WTC11 (cell line): ENCODE measurements around the gene FXYD7. TPM values are rescaled to one million over a fixed set of nuclear protein-coding genes. Genes with fewer than 3 reads are reported as not detected.

Experiments
- ATAC-seq: fragments of 200-7000 bp; cut with Tn5 transposase; 2 replicates; pipeline ENCODE4 v1.10.0; 2021; ENCODE audit warnings: mild to moderate bottlenecking, moderate library complexity
- CTCF ChIA-PET: fragments of 300-600 bp; sonication (Branson Sonifier 250); formaldehyde crosslinking; loops from one replicate; lab custom pipeline; 2021; ENCODE audit warnings: antibody characterized with exemption; lab: Charles Lee
- POLR2A ChIA-PET: fragments of 350-600 bp; sonication (Branson Sonifier 250); formaldehyde crosslinking; loops from one replicate; lab custom pipeline; 2021; ENCODE audit warnings: antibody characterized with exemption; lab: Charles Lee
- DNase-seq: peaks from one replicate; pipeline ENCODE4 v3.0.0; 2021; ENCODE audit warnings: low spot score
- H3K27ac Mint-ChIP-seq: 2 replicates; pipeline ENCODE4 v1.8.0; 2021; ENCODE audit warnings: mixed read lengths
- H3K27me3 Mint-ChIP-seq: 2 replicates; pipeline ENCODE4 v1.8.0; 2021; ENCODE audit warnings: low read depth, mild to moderate bottlenecking, moderate library complexity, mixed read lengths
- H3K36me3 Mint-ChIP-seq: 2 replicates; pipeline ENCODE4 v1.8.0; 2021; ENCODE audit warnings: mixed read lengths
- H3K4me1 Mint-ChIP-seq: 2 replicates; pipeline ENCODE4 v1.8.0; 2022; ENCODE audit warnings: mixed read lengths
- H3K4me3 Mint-ChIP-seq: 2 replicates; pipeline ENCODE4 v1.8.0; 2021; ENCODE audit warnings: mild to moderate bottlenecking, moderate library complexity, mixed read lengths
- H3K9me3 Mint-ChIP-seq: 2 replicates; pipeline ENCODE4 v1.8.0; 2021; ENCODE audit warnings: mixed read lengths
- AR ChIP-seq: fragments of 250-450 bp; sonication (Bioruptor Pico); IDR thresholded peaks from 2 replicates; pipeline ENCODE4 v1.9.0; 2021; ENCODE audit warnings: mild to moderate bottlenecking
- ATF1 ChIP-seq: sonication (generic); formaldehyde crosslinking; IDR thresholded peaks from 2 replicates; pipeline ENCODE4 v1.8.1; 2023; ENCODE audit warnings: mild to moderate bottlenecking, moderate library complexity, missing genetic modification reagents
- CTCF ChIP-seq: fragments of 200-600 bp; IDR thresholded peaks from 2 replicates; pipeline ENCODE4 v1.8.0; 2022; ENCODE audit warnings: antibody characterized with exemption
- ELF4 ChIP-seq: sonication (generic); formaldehyde crosslinking; IDR thresholded peaks from 2 replicates; pipeline ENCODE4 v1.8.1; 2022; ENCODE audit warnings: low read depth, mild to moderate bottlenecking, moderate library complexity, missing genetic modification reagents
- ETV6 ChIP-seq: sonication (generic); formaldehyde crosslinking; IDR thresholded peaks from 2 replicates; pipeline ENCODE4 v1.8.1; 2022; ENCODE audit warnings: mild to moderate bottlenecking, missing genetic modification reagents
- FOXP4 ChIP-seq: sonication (generic); formaldehyde crosslinking; IDR thresholded peaks from 2 replicates; pipeline ENCODE4 v1.8.0; 2022; ENCODE audit warnings: mild to moderate bottlenecking, missing genetic modification reagents
- GABPB1 ChIP-seq: sonication (generic); formaldehyde crosslinking; IDR thresholded peaks from 2 replicates; pipeline ENCODE4 v1.8.1; 2023; ENCODE audit warnings: mild to moderate bottlenecking, missing genetic modification reagents
- GTF2I ChIP-seq: fragments of 250-450 bp; sonication (Bioruptor Pico); conservative IDR thresholded peaks from 2 replicates; pipeline ENCODE4 v1.4.0; 2021; ENCODE audit warnings: mild to moderate bottlenecking
- KAT7 ChIP-seq: sonication (generic); formaldehyde crosslinking; IDR thresholded peaks from 2 replicates; pipeline ENCODE4 v1.8.1; 2023; ENCODE audit warnings: missing genetic modification reagents, mild to moderate bottlenecking, borderline replicate concordance
- MAX ChIP-seq: sonication (generic); formaldehyde crosslinking; IDR thresholded peaks from 2 replicates; pipeline ENCODE4 v1.8.0; 2022; ENCODE audit warnings: mild to moderate bottlenecking, missing genetic modification reagents
- MYBL2 ChIP-seq: sonication (generic); formaldehyde crosslinking; IDR thresholded peaks from 2 replicates; pipeline ENCODE4 v1.8.1; 2023; ENCODE audit warnings: mild to moderate bottlenecking, moderate library complexity, missing genetic modification reagents
- NFATC4 ChIP-seq: fragments of 250-450 bp; sonication (Bioruptor Pico); IDR thresholded peaks from 2 replicates; pipeline ENCODE4 v1.9.0; 2021; ENCODE audit warnings: mild to moderate bottlenecking
- NR2C2 ChIP-seq: sonication (generic); formaldehyde crosslinking; IDR thresholded peaks from 2 replicates; pipeline ENCODE4 v1.8.0; 2022; ENCODE audit warnings: mild to moderate bottlenecking, missing genetic modification reagents
- SP1 ChIP-seq: sonication (generic); formaldehyde crosslinking; conservative IDR thresholded peaks from 2 replicates; pipeline ENCODE4 v1.8.1; 2022; ENCODE audit warnings: missing genetic modification reagents
- STAT6 ChIP-seq: sonication (generic); formaldehyde crosslinking; conservative IDR thresholded peaks from 2 replicates; pipeline ENCODE4 v1.8.1; 2023; ENCODE audit warnings: mild to moderate bottlenecking, low read depth, missing genetic modification reagents, moderate library complexity
- TEAD1 ChIP-seq: sonication (generic); formaldehyde crosslinking; IDR thresholded peaks from 2 replicates; pipeline ENCODE4 v1.8.0; 2022; ENCODE audit warnings: mild to moderate bottlenecking, missing genetic modification reagents
- ZNF219 ChIP-seq: sonication (generic); formaldehyde crosslinking; IDR thresholded peaks from 2 replicates; pipeline ENCODE4 v1.8.0; 2023; ENCODE audit warnings: missing genetic modification reagents, mild to moderate bottlenecking, borderline replicate concordance
- total RNA-seq: library from RNA; stranded (reverse); gene quantifications from 3 replicates; pipeline ENCODE4 v1.2.3, GENCODE V29; 2021

Gene FXYD7
- total RNA-seq, 1 experiment from 2014 or later, result 16.7 TPM

- TF ChIP-seq TEAD1 (no peak), KAT7 (no peak), MYBL2 (CRISPR knock-in tag) (no peak)
Observed at GRCh38 chr19:35140207-35140961, 2.7 kb upstream of the FXYD7 start (continued).

- H3K4me3 Mint-ChIP-seq, result peak overlapping the region; percentile 91
- H3K36me3 Mint-ChIP-seq, result no peaks in the 10 kb centered on the region
- H3K4me1 Mint-ChIP-seq, result peaks cover 44% of the 10 kb centered on the region
- TF ChIP-seq GTF2I (CRISPR knock-in tag), result 0 out of 2 replicates have a peak, but pooled peaks have one; percentile 30
- TF ChIP-seq ELF4 (CRISPR knock-in tag), result no peak
- peak; percentile 81 for TF ChIP-seq SP1 (CRISPR knock-in tag)
- DNase-seq (peak; percentile 98), ATAC-seq (peak; percentile 77)
- H3K9me3 Mint-ChIP-seq, result no peaks in the 10 kb centered on the region
- peaks cover 34% of the 10 kb centered on the region for H3K27me3 Mint-ChIP-seq
- H3K27ac Mint-ChIP-seq, result 0 out of 2 replicates have a peak overlapping the region, but pooled peaks have one; percentile 86
- CTCF ChIA-PET, result interaction anchor here (0.6 to 5.5 kb wide), 43 partner anchors 9 to 969 kb away, joined by 3 to 143 read pairs (median 6); partner anchors contain the start of genes FXYD3, FXYD5, HPN and OVOL3
- POLR2A ChIA-PET, result interaction anchor here (0.7 to 2.1 kb wide), 8 partner anchors 11 to 134 kb away, joined by 3 to 15 read pairs (median 3); partner anchors contain the start of gene FXYD5
Observed at GRCh38 chr19:35140962-35141836, 1.9 kb upstream of the FXYD7 start.

GRCh38 chr19:35141837-35142605 is 1.0 kb upstream of the FXYD7 start:
- peak overlapping the region; percentile 91 for H3K4me3 Mint-ChIP-seq
- no peaks in the 10 kb centered on the region for H3K9me3 Mint-ChIP-seq
- POLR2A ChIA-PET, result interaction anchor here (0.5 to 2.4 kb wide), 8 partner anchors 10 to 851 kb away, joined by 3 to 15 read pairs (median 4); partner anchors contain the start of gene FXYD5
- CTCF ChIA-PET, result interaction anchor here (0.6 to 5.5 kb wide), 54 partner anchors 8 to 599 kb away, joined by 3 to 143 read pairs (median 6); partner anchors contain the start of genes FXYD3, FXYD5 and HPN
- H3K27ac Mint-ChIP-seq, result 0 out of 2 replicates have a peak overlapping the region, but pooled peaks have one; percentile 49
- peaks cover 44% of the 10 kb centered on the region for H3K4me1 Mint-ChIP-seq
- ATAC-seq (peak; percentile 11), DNase-seq (no peak)
- TF ChIP-seq MAX (CRISPR knock-in tag) (0 out of 2 replicates have a peak, but pooled peaks have one; percentile 10), STAT6 (CRISPR knock-in tag) (no peak), KAT7 (0 out of 2 replicates have a peak, but pooled peaks have one; percentile 13), FOXP4 (CRISPR knock-in tag) (no peak), CTCF (no peak), ZNF219 (CRISPR knock-in tag) (no peak), AR (CRISPR knock-in tag) (no peak), NFATC4 (CRISPR knock-in tag) (no peak), GABPB1 (CRISPR knock-in tag) (no peak), ATF1 (CRISPR knock-in tag) (no peak), ETV6 (CRISPR knock-in tag) (peak; percentile 14; the same call in 1 of the 2 replicates), NR2C2 (CRISPR knock-in tag) (no peak)
- H3K27me3 Mint-ChIP-seq, result peaks cover 34% of the 10 kb centered on the region
- peaks cover 2% of the 10 kb centered on the region; the same call in 1 of the 2 replicates for H3K36me3 Mint-ChIP-seq
